ENCODE data around the gene FAT3. TPM values are rescaled to one million over a fixed set of nuclear protein-coding genes. Genes with fewer than 3 reads are reported as not detected.

FAT3 gene
- total RNA-seq, 4 donors from 2014 or later: 0.08 to 0.57 (median 0.26) TPM

DNA sequence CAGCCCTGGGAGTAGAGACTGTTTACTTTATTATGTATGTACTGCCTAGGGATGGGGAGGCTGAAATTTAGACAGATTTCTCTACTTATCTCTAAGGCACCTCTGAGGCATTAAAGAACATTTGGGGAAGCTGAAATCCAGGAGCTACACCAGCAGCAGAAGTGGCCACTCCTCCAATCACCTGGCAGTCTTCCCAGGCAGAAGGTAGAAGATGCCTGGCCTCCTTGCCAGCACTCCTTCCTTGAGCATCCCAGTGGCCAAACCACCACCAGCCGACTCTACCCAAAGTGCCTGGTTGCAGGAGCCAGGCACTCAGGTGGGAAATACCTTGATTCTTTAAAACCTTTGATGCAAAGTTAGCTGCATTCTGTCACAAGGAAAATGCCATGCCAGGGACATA is 1.9 kb upstream of the FAT3 start:
- WGBS, 2 donors: 50% methylated on average over 1 of the region's 1 CpG; no CpG with 5 or more reads in 1 of the 2 donors
- no peak for TF ChIP-seq POLR2A (IDR thresholded peaks at IDR 0.05)
- TF ChIP-seq, protein P1, sequence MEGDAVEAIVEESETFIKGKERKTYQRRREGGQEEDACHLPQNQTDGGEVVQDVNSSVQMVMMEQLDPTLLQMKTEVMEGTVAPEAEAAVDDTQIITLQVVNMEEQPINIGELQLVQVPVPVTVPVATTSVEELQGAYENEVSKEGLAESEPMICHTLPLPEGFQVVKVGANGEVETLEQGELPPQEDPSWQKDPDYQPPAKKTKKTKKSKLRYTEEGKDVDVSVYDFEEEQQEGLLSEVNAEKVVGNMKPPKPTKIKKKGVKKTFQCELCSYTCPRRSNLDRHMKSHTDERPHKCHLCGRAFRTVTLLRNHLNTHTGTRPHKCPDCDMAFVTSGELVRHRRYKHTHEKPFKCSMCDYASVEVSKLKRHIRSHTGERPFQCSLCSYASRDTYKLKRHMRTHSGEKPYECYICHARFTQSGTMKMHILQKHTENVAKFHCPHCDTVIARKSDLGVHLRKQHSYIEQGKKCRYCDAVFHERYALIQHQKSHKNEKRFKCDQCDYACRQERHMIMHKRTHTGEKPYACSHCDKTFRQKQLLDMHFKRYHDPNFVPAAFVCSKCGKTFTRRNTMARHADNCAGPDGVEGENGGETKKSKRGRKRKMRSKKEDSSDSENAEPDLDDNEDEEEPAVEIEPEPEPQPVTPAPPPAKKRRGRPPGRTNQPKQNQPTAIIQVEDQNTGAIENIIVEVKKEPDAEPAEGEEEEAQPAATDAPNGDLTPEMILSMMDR (IDR thresholded peaks at IDR 0.05): no peak
- Histone ChIP-seq H3K27me3 (peaks cover 0 to 79% (median 13%) of the 10 kb centered on the region in 4 donors), H3K4me1 (peaks cover 3 to 39% (median 22%) of the 10 kb centered on the region in 3 donors), H3K4me3 (no peak overlapping the region), H3K9me3 (no peaks in the 10 kb centered on the region), H3K36me3 (no peaks in the 10 kb centered on the region), H3K27ac (no peak overlapping the region)
- no peak for DNase-seq
- intact Hi-C loops (cut with DNase I): no loop called here

DNA sequence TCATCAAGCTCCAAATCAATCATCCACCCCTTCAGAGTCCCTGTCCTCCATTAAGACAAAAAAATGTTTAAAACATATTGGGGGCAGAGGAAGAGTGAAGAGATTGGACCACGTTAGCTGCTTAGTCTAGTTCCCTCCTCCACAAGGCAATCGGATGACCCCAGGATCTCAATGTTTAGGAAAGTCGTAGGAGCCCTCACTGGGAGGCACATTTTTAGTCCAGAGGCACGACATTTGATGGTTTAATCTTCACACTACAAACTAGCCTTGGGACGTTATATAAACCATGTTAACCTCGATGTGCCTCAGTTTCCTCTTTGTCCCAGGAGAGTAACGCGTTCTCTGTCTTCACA is 588 bp upstream of the FAT3 start:
- intact Hi-C loops (cut with DNase I): no loop called here
- DNase-seq: no peak
- peak overlapping the region; percentile 20 to 65 (median 44) for H3K4me3 ChIP-seq
- peak overlapping the region in 2 of 4 donors; percentile 52 to 54 for H3K27ac ChIP-seq
- no peak for TF ChIP-seq POLR2A (IDR thresholded peaks at IDR 0.05)
- TF ChIP-seq, protein P1 (IDR thresholded peaks at IDR 0.05): no peak
- no peaks in the 10 kb centered on the region for H3K36me3 ChIP-seq
- H3K27me3 ChIP-seq: peaks cover 0 to 91% (median 13%) of the 10 kb centered on the region in 4 donors
- WGBS, 2 donors: 1 to 13% methylated on average over 6 of the region's 8 CpGs
- peaks cover 3 to 39% (median 22%) of the 10 kb centered on the region in 3 donors for H3K4me1 ChIP-seq
- H3K9me3 ChIP-seq: no peaks in the 10 kb centered on the region

DNA sequence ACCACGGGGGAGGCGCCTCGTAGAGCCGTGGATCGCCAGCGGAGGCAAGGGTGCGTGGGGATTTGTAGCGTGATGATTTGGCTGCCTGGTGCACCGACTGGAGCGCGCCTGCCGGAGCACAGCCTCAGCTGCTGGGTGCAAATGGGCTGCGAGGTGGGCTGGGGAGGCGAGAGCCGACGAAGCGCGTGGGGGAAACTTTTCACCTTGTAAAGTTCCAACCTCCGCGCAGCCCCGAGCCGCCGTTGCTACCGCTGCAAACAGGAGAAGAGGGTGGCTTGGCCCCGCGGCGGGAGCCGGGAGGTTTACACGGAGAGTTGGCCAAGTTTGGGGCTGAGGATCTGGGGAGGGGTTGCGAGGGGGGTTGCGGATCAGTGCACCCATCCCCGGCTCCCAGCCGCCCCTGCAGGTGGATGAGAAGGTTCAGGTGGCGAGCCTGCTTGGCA is 528 bp downstream of the FAT3 start:
- peak overlapping the region; percentile 20 to 65 (median 44) for H3K4me3 ChIP-seq
- no peaks in the 10 kb centered on the region for H3K36me3 ChIP-seq
- peak overlapping the region in 2 of 4 donors; percentile 52 to 54 for H3K27ac ChIP-seq
- DNase-seq: no peak
- H3K4me1 ChIP-seq: peaks cover 3 to 39% (median 22%) of the 10 kb centered on the region in 3 donors
- H3K9me3 ChIP-seq: no peaks in the 10 kb centered on the region
- TF ChIP-seq, protein P1 (IDR thresholded peaks at IDR 0.05): no peak
- no peak for TF ChIP-seq POLR2A (IDR thresholded peaks at IDR 0.05)
- intact Hi-C loops (cut with DNase I): no loop called here
- WGBS, 2 donors: no CpG with 5 or more reads among the region's 34 CpGs
- peaks cover 0 to 97% (median 13%) of the 10 kb centered on the region in 4 donors for H3K27me3 ChIP-seq

DNA sequence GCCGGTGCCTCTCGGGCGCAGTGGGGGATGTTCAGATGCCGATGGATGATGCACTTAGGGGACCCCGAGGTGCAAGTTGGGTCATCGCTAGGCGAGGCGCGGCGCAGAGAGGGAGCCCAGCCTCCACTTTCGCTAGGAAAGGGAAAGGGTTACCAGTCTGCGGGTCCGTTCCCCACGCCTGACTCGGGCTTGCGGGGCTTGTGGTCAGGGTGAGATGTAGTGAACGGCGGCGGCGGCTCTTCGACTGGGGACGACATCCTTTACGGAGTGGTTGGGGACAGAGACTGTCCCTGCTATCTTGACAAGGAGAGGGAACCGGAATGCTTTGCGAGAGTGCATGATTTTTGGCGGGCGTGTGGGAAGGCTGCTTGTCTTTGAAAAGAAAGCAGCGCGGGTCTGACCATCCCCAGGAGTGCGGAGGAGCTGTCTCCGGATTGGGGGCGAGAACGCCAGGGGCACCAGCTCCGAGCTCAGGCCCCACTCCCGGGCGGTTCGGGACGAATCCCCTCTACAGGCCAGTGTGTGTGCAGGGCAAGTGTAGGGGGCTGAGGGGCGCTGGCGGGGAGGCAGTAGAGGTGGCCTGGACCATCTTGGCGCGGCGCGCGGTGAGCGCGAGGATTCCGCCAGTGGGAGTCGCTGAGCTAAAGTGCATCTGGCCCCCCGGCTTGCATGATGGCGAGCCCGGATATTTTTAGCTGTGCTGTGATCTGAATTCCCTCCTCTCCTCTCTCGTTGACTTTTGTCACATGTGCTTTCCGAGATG is 1.1 kb downstream of the FAT3 start:
- no peak for DNase-seq
- intact Hi-C loops (cut with DNase I): no loop called here
- H3K4me3 ChIP-seq: peak overlapping the region; percentile 9 to 65 (median 44)

More for the DNA sequence above, 1.1 kb downstream of the FAT3 start:
- peaks cover 0 to 99% (median 13%) of the 10 kb centered on the region in 4 donors for H3K27me3 ChIP-seq
- no peaks in the 10 kb centered on the region for H3K9me3 ChIP-seq
- peaks cover 3 to 39% (median 22%) of the 10 kb centered on the region in 3 donors for H3K4me1 ChIP-seq
- H3K27ac ChIP-seq: no peak overlapping the region
- TF ChIP-seq, protein P1 (IDR thresholded peaks at IDR 0.05): no peak
- no peak for TF ChIP-seq POLR2A (IDR thresholded peaks at IDR 0.05)
- WGBS, 2 donors: 3 to 5% methylated on average over 21 to 38 of the region's 54 CpGs
- no peaks in the 10 kb centered on the region for H3K36me3 ChIP-seq

Measured in esophagus squamous epithelium (tissue), 5 donors.